Suprapubic skin (tissue), 4 donors: ENCODE results near the gene OTUB2.

Source experiments
- POLR2A ChIP-seq, 2 donors: fragments of 450-650 bp; IDR thresholded peaks; one replicate each; pipeline ENCODE4 v1.6.1; 2017; ENCODE audit warnings: antibody characterized with exemption in 2 of 2, mild to moderate bottlenecking in 2 of 2, moderate library complexity in 2 of 2
- POLR2AphosphoS5 ChIP-seq, 3 donors: sonication (generic); formaldehyde crosslinking; IDR thresholded peaks; one replicate each; pipeline ENCODE4 v1.6.1; 2017; ENCODE audit warnings: antibody characterized with exemption in 3 of 3
- TF ChIP-seq, protein P1 (sequence below), 2 donors: fragments of 200-600 bp in 1 of 2; fragments of 450-650 bp in 1 of 2; sonication (generic) in 1 of 2; IDR thresholded peaks; one replicate each; pipeline ENCODE4 v1.5.1; 2016 to 2019; ENCODE audit warnings: antibody characterized with exemption in 2 of 2, mild to moderate bottlenecking in 1 of 2, moderate library complexity in 1 of 2

DNA sequence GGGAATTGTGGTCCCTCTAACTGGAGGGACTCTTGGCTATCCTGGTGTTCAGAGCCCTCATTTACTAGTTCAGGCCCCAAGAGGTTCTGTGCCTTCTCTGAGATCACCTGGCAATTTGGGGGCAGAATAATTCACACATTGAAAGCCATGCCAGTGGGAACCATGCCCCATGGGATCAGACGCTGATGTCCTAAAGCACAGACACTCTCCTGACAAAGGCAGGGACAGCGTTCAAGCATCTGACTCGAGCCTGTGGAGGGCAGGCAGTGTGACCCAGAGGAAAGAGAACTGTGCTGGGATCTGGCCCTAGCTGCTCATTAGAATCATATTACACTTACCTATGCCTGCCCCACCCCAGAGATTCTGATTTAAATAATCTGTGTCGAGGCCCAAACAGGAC lies 47.4 kb upstream of the OTUB2 start:
- TF ChIP-seq, protein P1, sequence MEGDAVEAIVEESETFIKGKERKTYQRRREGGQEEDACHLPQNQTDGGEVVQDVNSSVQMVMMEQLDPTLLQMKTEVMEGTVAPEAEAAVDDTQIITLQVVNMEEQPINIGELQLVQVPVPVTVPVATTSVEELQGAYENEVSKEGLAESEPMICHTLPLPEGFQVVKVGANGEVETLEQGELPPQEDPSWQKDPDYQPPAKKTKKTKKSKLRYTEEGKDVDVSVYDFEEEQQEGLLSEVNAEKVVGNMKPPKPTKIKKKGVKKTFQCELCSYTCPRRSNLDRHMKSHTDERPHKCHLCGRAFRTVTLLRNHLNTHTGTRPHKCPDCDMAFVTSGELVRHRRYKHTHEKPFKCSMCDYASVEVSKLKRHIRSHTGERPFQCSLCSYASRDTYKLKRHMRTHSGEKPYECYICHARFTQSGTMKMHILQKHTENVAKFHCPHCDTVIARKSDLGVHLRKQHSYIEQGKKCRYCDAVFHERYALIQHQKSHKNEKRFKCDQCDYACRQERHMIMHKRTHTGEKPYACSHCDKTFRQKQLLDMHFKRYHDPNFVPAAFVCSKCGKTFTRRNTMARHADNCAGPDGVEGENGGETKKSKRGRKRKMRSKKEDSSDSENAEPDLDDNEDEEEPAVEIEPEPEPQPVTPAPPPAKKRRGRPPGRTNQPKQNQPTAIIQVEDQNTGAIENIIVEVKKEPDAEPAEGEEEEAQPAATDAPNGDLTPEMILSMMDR (IDR thresholded peaks at IDR 0.05) = no peak
- TF ChIP-seq POLR2A (IDR thresholded peaks at IDR 0.05) (no peak), POLR2AphosphoS5 (IDR thresholded peaks at IDR 0.05) (no peak)
